Upper lobe of left lung (tissue), 6 donors: ENCODE data around the gene KRTAP10-2. TPM values are rescaled to one million over a fixed set of nuclear protein-coding genes. Genes with fewer than 3 reads are reported as not detected.

Experiments
- ATAC-seq, 2 donors: fragments of 200-7000 bp; cut with Tn5 transposase; one replicate each; pipeline ENCODE4 v1.9.1; 2022; ENCODE audit warnings: mild to moderate bottlenecking in 2 of 2, moderate library complexity in 2 of 2; ENCODE audit not compliant: low FRiP score in 2 of 2
- DNase-seq, 2 donors: peaks; one replicate each; pipeline ENCODE4 v3.0.0-alpha.2; 2019 to 2020
- H3K27ac ChIP-seq, 4 donors: fragments of 200-600 bp; sonication (generic); one replicate each; pipeline ENCODE4 v1.5.1; 2016 to 2019
- H3K27me3 ChIP-seq, 4 donors: fragments of 200-600 bp; sonication (generic); one replicate each; pipeline ENCODE4 v1.5.1; 2017 to 2019
- H3K36me3 ChIP-seq, 4 donors: fragments of 200-600 bp; sonication (generic); one replicate each; pipeline ENCODE4 v1.5.1; 2016 to 2019
- H3K4me1 ChIP-seq, 4 donors: fragments of 200-600 bp; sonication (generic); one replicate each; pipeline ENCODE4 v1.5.1; 2018 to 2019
- H3K4me3 ChIP-seq, 4 donors: fragments of 200-600 bp; sonication (generic); one replicate each; pipeline ENCODE4 v1.5.1; 2017 to 2019; ENCODE audit warnings: mild to moderate bottlenecking in 2 of 4, moderate library complexity in 1 of 4
- H3K9me3 ChIP-seq, 4 donors: fragments of 200-600 bp; sonication (generic); one replicate each; pipeline ENCODE4 v1.5.1; 2018 to 2019
- EP300 ChIP-seq, 4 donors: sonication (generic); formaldehyde crosslinking; IDR thresholded peaks; one replicate each; pipeline ENCODE4 v1.5.1; 2017; ENCODE audit warnings: antibody characterized with exemption in 4 of 4, control low read depth in 2 of 4
- POLR2A ChIP-seq, 4 donors: fragments of 450-650 bp; IDR thresholded peaks; one replicate each; pipeline ENCODE4 v1.5.1; 2016 to 2017; ENCODE audit warnings: antibody characterized with exemption in 4 of 4, mild to moderate bottlenecking in 2 of 4
- POLR2AphosphoS5 ChIP-seq, 2 donors: sonication (generic); formaldehyde crosslinking; IDR thresholded peaks; one replicate each; pipeline ENCODE4 v1.5.1; 2017; ENCODE audit warnings: antibody characterized with exemption in 2 of 2
- WGBS, 2 donors: methylation state at CpG; one replicate each; pipeline ENCODE4 v1.1.5; 2017 to 2018; 5-methylcytosine and 5-hydroxymethylcytosine counted together
- total RNA-seq, 6 donors: library from RNA; depleted of rRNA in 4 of 6; stranded (reverse); fragments of >200 nt in 4 of 6; gene quantifications; one replicate each; pipeline versions ENCODE4 v1.1.0 to v1.2.1, GENCODE V29; 2016 to 2021
- TF ChIP-seq, protein P1 (sequence below), 6 experiments: fragments of 450-650 bp in 4 of 6; fragments of 200-600 bp in 2 of 6; sonication (generic) in 2 of 6; IDR thresholded peaks; one replicate each; pipeline ENCODE4 v1.5.1; 2016 to 2019; ENCODE audit warnings: antibody characterized with exemption in 6 of 6
- donor health status: DM: no; HTN: no; CAD: no; lungs with moderate emphysema.
- donor health status: DM: no; HTN: yes; CAD: no; lungs with severe emphysema.

KRTAP10-2 gene
- total RNA-seq, 6 donors from 2014 or later = not detected

DNA sequence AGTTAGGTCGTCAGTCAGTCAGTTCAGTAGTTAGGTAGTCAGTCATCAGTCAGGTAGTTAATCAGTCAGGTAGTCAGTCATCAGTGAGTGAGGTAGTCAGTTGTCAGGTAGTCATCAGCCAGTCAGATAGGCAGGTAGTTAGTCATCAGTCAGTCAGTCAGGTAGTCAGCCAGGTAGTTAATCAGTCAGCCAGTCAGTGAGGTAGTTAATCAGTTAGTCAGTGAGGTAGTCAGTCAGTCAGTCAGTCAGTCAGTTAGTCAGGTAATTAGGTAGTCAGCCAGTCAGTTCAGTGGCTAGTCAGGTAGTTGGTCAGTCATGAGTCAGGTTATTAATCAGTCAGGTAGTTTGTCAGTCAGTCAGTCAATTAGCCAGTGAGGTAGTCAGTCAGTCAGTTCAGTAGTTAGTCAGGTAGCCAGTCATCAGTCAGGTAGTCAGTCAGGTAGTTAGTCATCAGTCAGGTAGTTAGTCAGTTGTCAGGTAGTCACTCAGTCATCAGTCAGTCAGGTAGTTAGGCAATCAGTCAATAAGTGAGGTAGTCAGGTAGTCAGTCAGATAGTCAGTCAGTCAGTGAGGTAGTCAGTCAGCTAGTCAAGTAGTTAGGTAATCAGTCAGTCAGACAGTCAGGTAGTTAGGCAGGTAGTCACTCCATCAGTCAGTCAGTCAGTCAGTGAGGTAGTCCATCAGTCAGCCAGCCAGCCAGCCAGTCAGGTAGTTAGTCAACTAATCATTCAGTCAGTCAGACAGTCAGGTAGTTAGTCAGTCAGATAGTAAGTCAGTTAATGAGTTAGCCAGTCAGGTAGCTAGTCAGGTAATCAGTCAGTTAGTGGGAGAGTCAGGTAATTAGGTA, 27.5 kb downstream of the KRTAP10-2 start:
- 63 to 94% methylated on average over 1 of the region's 1 CpG for WGBS, 2 donors
- no peaks in the 10 kb centered on the region for H3K9me3 ChIP-seq
- H3K4me1 ChIP-seq = no peaks in the 10 kb centered on the region
- no peak for DNase-seq
- ATAC-seq = no peak
- H3K27ac ChIP-seq = no peak overlapping the region
- TF ChIP-seq POLR2AphosphoS5 (IDR thresholded peaks at IDR 0.05) (no peak), POLR2A (IDR thresholded peaks at IDR 0.05) (no peak), EP300 (IDR thresholded peaks at IDR 0.05) (no peak)
- TF ChIP-seq, protein P1, sequence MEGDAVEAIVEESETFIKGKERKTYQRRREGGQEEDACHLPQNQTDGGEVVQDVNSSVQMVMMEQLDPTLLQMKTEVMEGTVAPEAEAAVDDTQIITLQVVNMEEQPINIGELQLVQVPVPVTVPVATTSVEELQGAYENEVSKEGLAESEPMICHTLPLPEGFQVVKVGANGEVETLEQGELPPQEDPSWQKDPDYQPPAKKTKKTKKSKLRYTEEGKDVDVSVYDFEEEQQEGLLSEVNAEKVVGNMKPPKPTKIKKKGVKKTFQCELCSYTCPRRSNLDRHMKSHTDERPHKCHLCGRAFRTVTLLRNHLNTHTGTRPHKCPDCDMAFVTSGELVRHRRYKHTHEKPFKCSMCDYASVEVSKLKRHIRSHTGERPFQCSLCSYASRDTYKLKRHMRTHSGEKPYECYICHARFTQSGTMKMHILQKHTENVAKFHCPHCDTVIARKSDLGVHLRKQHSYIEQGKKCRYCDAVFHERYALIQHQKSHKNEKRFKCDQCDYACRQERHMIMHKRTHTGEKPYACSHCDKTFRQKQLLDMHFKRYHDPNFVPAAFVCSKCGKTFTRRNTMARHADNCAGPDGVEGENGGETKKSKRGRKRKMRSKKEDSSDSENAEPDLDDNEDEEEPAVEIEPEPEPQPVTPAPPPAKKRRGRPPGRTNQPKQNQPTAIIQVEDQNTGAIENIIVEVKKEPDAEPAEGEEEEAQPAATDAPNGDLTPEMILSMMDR (IDR thresholded peaks at IDR 0.05) = no peak
- H3K36me3 ChIP-seq = no peaks in the 10 kb centered on the region
- peaks cover 0 to 7% (median 0%) of the 10 kb centered on the region in 4 donors for H3K27me3 ChIP-seq
- no peak overlapping the region for H3K4me3 ChIP-seq

DNA sequence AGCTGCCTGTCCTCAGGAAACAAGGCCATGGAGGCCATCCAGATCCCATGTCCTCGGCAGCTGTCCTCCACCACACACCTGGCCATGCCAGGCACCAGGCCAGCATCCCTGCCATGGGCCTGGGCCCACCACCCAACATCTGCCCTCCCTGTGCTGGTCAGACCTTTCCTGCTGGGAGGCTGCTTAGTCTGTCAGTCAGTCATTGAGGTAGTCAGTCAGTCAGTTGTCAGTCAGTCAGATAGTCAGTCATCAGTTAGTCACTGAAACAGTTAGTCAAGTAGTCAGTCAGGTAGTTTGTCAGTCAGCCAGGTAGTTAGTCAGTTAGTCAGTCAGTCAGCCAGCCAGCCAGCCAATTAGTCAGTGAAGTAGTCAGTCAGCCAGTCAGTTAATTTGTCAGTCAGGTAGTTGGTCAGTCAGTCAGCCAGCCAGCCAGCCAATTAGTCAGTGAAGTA, 28.5 kb downstream of the KRTAP10-2 start:
- TF ChIP-seq POLR2AphosphoS5 (IDR thresholded peaks at IDR 0.05) = no peak
- no peak for TF ChIP-seq POLR2A (IDR thresholded peaks at IDR 0.05)
- TF ChIP-seq EP300 (IDR thresholded peaks at IDR 0.05) = no peak
- TF ChIP-seq, protein P1 (IDR thresholded peaks at IDR 0.05) = no peak
- no peaks in the 10 kb centered on the region for H3K9me3 ChIP-seq
- no peak overlapping the region for H3K4me3 ChIP-seq
- peaks cover 0 to 7% (median 0%) of the 10 kb centered on the region in 4 donors for H3K27me3 ChIP-seq
- ATAC-seq (no peak), DNase-seq (no peak)
- H3K27ac ChIP-seq = no peak overlapping the region
- H3K36me3 ChIP-seq = no peaks in the 10 kb centered on the region
- H3K4me1 ChIP-seq = no peaks in the 10 kb centered on the region
- WGBS, 2 donors = 100% methylated on average over 1 of the region's 1 CpG; no CpG with 5 or more reads in 1 of the 2 donors

DNA sequence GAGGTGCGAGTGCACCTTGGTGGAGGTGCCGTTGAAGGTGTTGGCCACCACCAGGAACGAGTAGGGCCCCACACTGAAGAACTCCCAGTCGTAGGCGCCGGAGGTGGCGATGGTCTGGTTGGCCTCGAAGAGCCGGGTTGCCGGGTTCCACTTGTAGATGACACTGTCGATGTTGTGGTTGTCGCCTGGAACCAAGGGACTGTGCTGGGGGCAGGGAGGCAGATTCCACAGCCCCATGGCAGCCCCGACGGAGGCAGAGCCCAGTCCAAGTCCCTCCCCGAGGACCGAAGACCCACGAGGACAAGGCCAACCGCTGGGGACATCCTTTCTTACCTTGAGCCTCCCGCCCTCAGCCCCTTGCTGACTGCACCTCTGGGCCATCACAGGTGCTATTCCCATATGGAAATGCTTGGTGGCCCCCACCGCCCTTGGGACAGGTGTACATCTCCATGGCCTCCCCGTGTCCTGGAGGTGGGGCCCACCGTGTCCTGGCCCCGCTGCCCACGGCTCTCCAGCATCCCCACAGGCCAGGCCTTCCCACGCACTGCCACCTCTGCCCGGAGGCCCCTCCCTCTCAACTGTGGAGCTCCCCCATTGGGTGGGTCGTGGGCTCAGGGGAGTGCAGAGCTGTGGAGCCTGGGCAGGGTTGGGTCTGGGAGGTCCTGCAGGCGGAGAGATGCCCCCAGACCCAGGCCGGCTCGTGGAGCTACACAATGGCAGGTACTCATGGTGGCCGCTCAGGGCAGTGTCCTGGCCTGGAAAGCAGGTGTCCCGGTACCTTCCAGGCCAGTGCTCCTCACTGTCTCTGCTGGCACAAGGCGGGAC, 29.2 kb downstream of the KRTAP10-2 start:
- Histone ChIP-seq H3K36me3 (no peaks in the 10 kb centered on the region), H3K4me1 (no peaks in the 10 kb centered on the region), H3K9me3 (no peaks in the 10 kb centered on the region), H3K4me3 (no peak overlapping the region), H3K27me3 (peaks cover 0 to 7% (median 0%) of the 10 kb centered on the region in 4 donors), H3K27ac (no peak overlapping the region)
- ATAC-seq = no peak
- 84 to 93% methylated on average over 5 to 33 of the region's 33 CpGs for WGBS, 2 donors
- TF ChIP-seq POLR2AphosphoS5 (IDR thresholded peaks at IDR 0.05) (no peak), POLR2A (IDR thresholded peaks at IDR 0.05) (no peak), EP300 (IDR thresholded peaks at IDR 0.05) (no peak)
- TF ChIP-seq, protein P1 (IDR thresholded peaks at IDR 0.05) = no peak
- DNase-seq = peak in 1 of 2 donors; percentile 64

DNA sequence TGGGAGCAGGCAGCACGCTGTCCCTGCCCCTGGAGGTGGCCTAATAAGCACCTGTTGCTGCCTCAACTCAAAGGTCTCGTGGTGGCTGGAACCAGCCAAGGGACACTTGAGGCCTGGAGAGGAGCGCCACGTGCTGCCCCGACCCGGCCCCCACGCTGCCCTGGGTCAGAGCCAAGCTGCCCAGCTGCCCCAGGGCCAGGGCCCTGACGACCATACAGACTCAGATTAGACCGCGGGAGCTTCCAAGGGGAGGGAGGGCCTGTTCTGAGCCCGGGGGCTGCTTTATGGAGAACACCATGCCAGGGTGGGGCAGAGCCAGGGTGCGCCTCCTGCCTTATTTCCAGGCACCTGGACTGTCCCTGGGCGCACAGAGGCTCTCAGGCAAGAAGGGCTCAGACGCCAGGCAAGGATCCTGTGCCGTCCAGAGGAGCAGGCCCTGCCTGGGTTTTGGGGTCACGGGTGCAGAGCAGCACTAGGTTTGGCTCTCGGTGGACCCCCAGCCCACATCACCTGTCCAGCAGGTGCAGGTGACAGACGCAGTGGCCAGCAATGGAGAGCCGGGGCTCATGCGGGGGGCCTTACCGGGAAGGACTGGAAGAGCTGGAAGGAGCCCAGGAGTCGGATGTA, 29.9 kb downstream of the KRTAP10-2 start:
- ATAC-seq (no peak), DNase-seq (peak in 1 of 2 donors; percentile 20)
- Histone ChIP-seq H3K9me3 (no peaks in the 10 kb centered on the region), H3K27me3 (peaks cover 0 to 7% (median 0%) of the 10 kb centered on the region in 4 donors), H3K36me3 (no peaks in the 10 kb centered on the region), H3K4me3 (no peak overlapping the region), H3K27ac (no peak overlapping the region), H3K4me1 (no peaks in the 10 kb centered on the region)
- TF ChIP-seq, protein P1 (IDR thresholded peaks at IDR 0.05) = no peak
- TF ChIP-seq POLR2AphosphoS5 (IDR thresholded peaks at IDR 0.05) (no peak), EP300 (IDR thresholded peaks at IDR 0.05) (no peak), POLR2A (IDR thresholded peaks at IDR 0.05) (no peak)
- 88 to 91% methylated on average over 3 to 12 of the region's 22 CpGs for WGBS, 2 donors
